SU-DHL-6 (cell line): Measurements from ENCODE around the gene TUNAR.

ENCODE experiments used
- H2AFZ ChIP-seq: fragments of 200-600 bp; sonication (generic); 2 replicates; pipeline ENCODE4 v1.6.1; 2014; ENCODE audit warnings: low read depth, mild to moderate bottlenecking, moderate library complexity, mixed read lengths, antibody characterized with exemption, low read length; ENCODE audit not compliant: severe bottlenecking
- H3F3A ChIP-seq: fragments of 200-600 bp; shearing (Covaris generic); 2 replicates; pipeline ENCODE4 v1.6.0; 2016; ENCODE audit warnings: antibody characterized with exemption, mild to moderate bottlenecking; ENCODE audit not compliant: insufficient read depth
- H3K27ac ChIP-seq: fragments of 200-600 bp; sonication (generic); 2 replicates; pipeline ENCODE4 v1.5.1; 2016; ENCODE audit warnings: low read depth, mild to moderate bottlenecking, low read length, moderate library complexity, mixed read lengths
- H3K27me3 ChIP-seq: fragments of 200-600 bp; sonication (generic), shearing (Covaris generic); 2 replicates; pipeline ENCODE4 v1.6.0; 2014; ENCODE audit warnings: mild to moderate bottlenecking, low read length
- H3K36me3 ChIP-seq: fragments of 200-600 bp; sonication (generic); 2 replicates; pipeline ENCODE4 v1.6.1; 2014; ENCODE audit warnings: mild to moderate bottlenecking, low read length, mixed read lengths
- H3K4me2 ChIP-seq: fragments of 300-600, 200-600 bp; shearing (Covaris generic), sonication (generic); 2 replicates; pipeline ENCODE4 v1.6.0; 2014; ENCODE audit warnings: low read length, low read depth, mild to moderate bottlenecking; ENCODE audit not compliant: poor library complexity, severe bottlenecking
- H3K4me3 ChIP-seq: fragments of 200-600 bp; sonication (generic); 2 replicates; pipeline ENCODE4 v1.5.1; 2014; ENCODE audit warnings: antibody characterized with exemption, low read length, mild to moderate bottlenecking, mixed read lengths; ENCODE audit not compliant: insufficient read depth, poor library complexity, severe bottlenecking
- H3K79me2 ChIP-seq: fragments of 200-600 bp; sonication (generic); 2 replicates; pipeline ENCODE4 v1.6.1; 2014; ENCODE audit warnings: mild to moderate bottlenecking, low read length, moderate library complexity; ENCODE audit not compliant: insufficient read depth
- H3K9ac ChIP-seq: fragments of 200-600 bp; sonication (generic); 2 replicates; pipeline ENCODE4 v1.7.0; 2014; ENCODE audit warnings: mild to moderate bottlenecking, low read length
- H3K9me2 ChIP-seq: fragments of 200-600 bp; sonication (generic); replicated peaks from 2 replicates; pipeline ENCODE4 v1.6.1; 2014; ENCODE audit warnings: low read length; ENCODE audit not compliant: insufficient read depth
- H3K9me3 ChIP-seq: fragments of 200-600 bp; sonication (generic); 2 replicates; pipeline ENCODE4 v1.6.1; 2014; ENCODE audit warnings: low read length, mixed read lengths; ENCODE audit not compliant: insufficient read depth
- H4K20me1 ChIP-seq: fragments of 200-600 bp; sonication (generic); 2 replicates; pipeline ENCODE4 v1.6.1; 2014; ENCODE audit warnings: low read depth, mild to moderate bottlenecking, antibody characterized with exemption, low read length, moderate library complexity, mixed read lengths
- CTCF ChIP-seq: fragments of 200-600 bp; sonication (generic); IDR thresholded peaks from one replicate; pipeline ENCODE4 v1.5.1; 2017; ENCODE audit warnings: antibody characterized with exemption, mild to moderate bottlenecking, low read length, moderate library complexity; ENCODE audit not compliant: insufficient read depth, poor library complexity, severe bottlenecking
- EZH2phosphoT487 ChIP-seq: fragments of 200-600 bp; sonication (generic), shearing (Covaris generic); conservative IDR thresholded peaks from 2 replicates; pipeline ENCODE4 v1.6.1; 2018; ENCODE audit warnings: mild to moderate bottlenecking, antibody characterized with exemption, low read length, moderate library complexity, mixed read lengths

Gene TUNAR

GRCh38 chr14:95858893-95859292, 17.7 kb upstream of the TUNAR start:
- Histone ChIP-seq H4K20me1 (no peaks in the 10 kb centered on the region), H3K9ac (no peak overlapping the region), H3K79me2 (no peaks in the 10 kb centered on the region), H3K4me2 (no peak overlapping the region), H3K27ac (no peak overlapping the region), H2AFZ (no peak overlapping the region), H3K9me3 (no peaks in the 10 kb centered on the region), H3K27me3 (no peaks in the 10 kb centered on the region), H3K9me2 (no peaks in the 10 kb centered on the region), H3K4me3 (no peak overlapping the region), H3F3A (no peaks in the 10 kb centered on the region), H3K36me3 (no peaks in the 10 kb centered on the region)
- TF ChIP-seq CTCF (no peak), EZH2phosphoT487 (no peak)

- TF ChIP-seq EZH2phosphoT487 (no peak), CTCF (no peak)
- Histone ChIP-seq H3K9ac (no peak overlapping the region), H2AFZ (no peak overlapping the region), H3K36me3 (no peaks in the 10 kb centered on the region), H4K20me1 (no peaks in the 10 kb centered on the region), H3K9me3 (no peaks in the 10 kb centered on the region), H3F3A (no peaks in the 10 kb centered on the region), H3K4me3 (no peak overlapping the region), H3K4me2 (no peak overlapping the region), H3K27me3 (no peaks in the 10 kb centered on the region), H3K79me2 (no peaks in the 10 kb centered on the region), H3K9me2 (no peaks in the 10 kb centered on the region), H3K27ac (no peak overlapping the region)
Measured at GRCh38 chr14:95862243-95862642, 14.4 kb upstream of the TUNAR start.

GRCh38 chr14:95863295-95863694, 13.3 kb upstream of the TUNAR start:
- H4K20me1 ChIP-seq: no peaks in the 10 kb centered on the region
- no peaks in the 10 kb centered on the region for H3K9me3 ChIP-seq
- no peaks in the 10 kb centered on the region for H3K79me2 ChIP-seq
- no peak overlapping the region for H3K27ac ChIP-seq
- H3F3A ChIP-seq: no peaks in the 10 kb centered on the region
- no peaks in the 10 kb centered on the region for H3K9me2 ChIP-seq
- H2AFZ ChIP-seq: no peak overlapping the region
- H3K27me3 ChIP-seq: no peaks in the 10 kb centered on the region
- H3K4me3 ChIP-seq: no peak overlapping the region
- H3K36me3 ChIP-seq: no peaks in the 10 kb centered on the region
- TF ChIP-seq CTCF (no peak), EZH2phosphoT487 (no peak)
- no peak overlapping the region for H3K4me2 ChIP-seq
- H3K9ac ChIP-seq: no peak overlapping the region

- Histone ChIP-seq H4K20me1 (no peaks in the 10 kb centered on the region), H3K9me2 (no peaks in the 10 kb centered on the region), H3K9me3 (no peaks in the 10 kb centered on the region), H3K36me3 (no peaks in the 10 kb centered on the region), H3F3A (no peaks in the 10 kb centered on the region), H3K27me3 (no peaks in the 10 kb centered on the region), H3K79me2 (no peaks in the 10 kb centered on the region), H3K9ac (no peak overlapping the region), H3K4me3 (no peak overlapping the region), H2AFZ (no peak overlapping the region), H3K27ac (no peak overlapping the region), H3K4me2 (no peak overlapping the region)
- TF ChIP-seq CTCF: no peak
Measured at GRCh38 chr14:95869776-95870175, 6.9 kb upstream of the TUNAR start.
